Astrocyte (in vitro differentiated cells and primary cell): ENCODE results near the gene DMRTA2. TPM values are rescaled to one million over a fixed set of nuclear protein-coding genes. Genes with fewer than 3 reads are reported as not detected.

Experiments
- DNase-seq: peaks from one replicate; pipeline ENCODE4 v3.0.0-alpha.2; 2010; ENCODE audit warnings: low read depth
- FAIRE-seq: peaks from 2 replicates; lab custom pipeline; 2011; peaks lifted over from hg19 to GRCh38; lab: Jason Lieb, UNC
- H2AFZ ChIP-seq: 2 replicates; pipeline ENCODE4 v1.6.0; 2012; ENCODE audit warnings: low read depth, low read length, inconsistent platforms
- H3K27ac ChIP-seq: 2 replicates; pipeline ENCODE4 v1.5.1; 2011; ENCODE audit warnings: low read depth, low read length, inconsistent platforms
- H3K27me3 ChIP-seq: 2 replicates; pipeline ENCODE4 v1.6.0; 2011; ENCODE audit warnings: low read length, inconsistent platforms; ENCODE audit not compliant: insufficient read depth
- H3K36me3 ChIP-seq: 2 replicates; pipeline ENCODE4 v1.5.1; 2011; ENCODE audit warnings: low read length, inconsistent platforms; ENCODE audit not compliant: insufficient read depth
- H3K4me1 ChIP-seq: 2 replicates; pipeline ENCODE4 v1.5.1; 2011; ENCODE audit warnings: low read length, inconsistent platforms; ENCODE audit not compliant: insufficient read depth
- H3K4me2 ChIP-seq: 2 replicates; pipeline ENCODE4 v1.6.0; 2012; ENCODE audit warnings: low read length, inconsistent platforms
- H3K4me3 ChIP-seq: 2 replicates; pipeline ENCODE4 v1.5.1; 2011; ENCODE audit warnings: low read depth, mild to moderate bottlenecking, low read length, inconsistent platforms; ENCODE audit not compliant: insufficient read depth
- H3K79me2 ChIP-seq: 2 replicates; pipeline ENCODE4 v1.6.0; 2012; ENCODE audit warnings: mild to moderate bottlenecking, low read length, inconsistent platforms; ENCODE audit not compliant: insufficient read depth
- H3K9ac ChIP-seq: 2 replicates; pipeline ENCODE4 v1.6.0; 2012; ENCODE audit warnings: mild to moderate bottlenecking, low read length, inconsistent platforms
- H3K9me3 ChIP-seq: 2 replicates; pipeline ENCODE4 v1.5.1; 2012; ENCODE audit warnings: low read depth, mild to moderate bottlenecking, low read length, inconsistent platforms; ENCODE audit not compliant: insufficient read depth
- H4K20me1 ChIP-seq: 2 replicates; pipeline ENCODE4 v1.6.0; 2012; ENCODE audit warnings: low read length, inconsistent platforms; ENCODE audit not compliant: insufficient read depth
- H3K27ac Mint-ChIP-seq: one replicate; pipeline ENCODE4 v1.8.0; 2021; ENCODE audit warnings: mild to moderate bottlenecking, mixed read lengths; ENCODE audit not compliant: unreplicated experiment
- H3K27me3 Mint-ChIP-seq: one replicate; pipeline ENCODE4 v1.8.0; 2021; ENCODE audit warnings: low read depth, mixed read lengths; ENCODE audit not compliant: unreplicated experiment
- H3K36me3 Mint-ChIP-seq: one replicate; pipeline ENCODE4 v1.8.0; 2021; ENCODE audit warnings: low read depth, mixed read lengths; ENCODE audit not compliant: unreplicated experiment
- H3K4me1 Mint-ChIP-seq: one replicate; pipeline ENCODE4 v1.8.0; 2021; ENCODE audit warnings: low read depth, mixed read lengths; ENCODE audit not compliant: unreplicated experiment
- H3K4me3 Mint-ChIP-seq: one replicate; pipeline ENCODE4 v1.8.0; 2021; ENCODE audit warnings: mild to moderate bottlenecking, moderate library complexity, mixed read lengths; ENCODE audit not compliant: unreplicated experiment
- H3K9me3 Mint-ChIP-seq: one replicate; pipeline ENCODE4 v1.8.0; 2021; ENCODE audit warnings: mild to moderate bottlenecking, mixed read lengths; ENCODE audit not compliant: unreplicated experiment
- CTCF ChIP-seq: IDR thresholded peaks from 2 replicates; pipeline ENCODE4 v1.5.1; 2011; ENCODE audit warnings: low read depth, mild to moderate bottlenecking, inconsistent platforms, low read length, moderate library complexity; ENCODE audit not compliant: insufficient read depth
- EZH2 ChIP-seq: IDR thresholded peaks from 2 replicates; pipeline ENCODE4 v1.6.1; 2012; ENCODE audit warnings: mild to moderate bottlenecking, low read length, inconsistent platforms; ENCODE audit not compliant: insufficient read depth
- total RNA-seq: library from RNA; stranded (reverse); gene quantifications from 2 replicates; pipeline ENCODE4 v1.2.1, GENCODE V29; 2021

The DMRTA2 gene
- total RNA-seq, 1 donor from 2014 or later, result not detected

DNA sequence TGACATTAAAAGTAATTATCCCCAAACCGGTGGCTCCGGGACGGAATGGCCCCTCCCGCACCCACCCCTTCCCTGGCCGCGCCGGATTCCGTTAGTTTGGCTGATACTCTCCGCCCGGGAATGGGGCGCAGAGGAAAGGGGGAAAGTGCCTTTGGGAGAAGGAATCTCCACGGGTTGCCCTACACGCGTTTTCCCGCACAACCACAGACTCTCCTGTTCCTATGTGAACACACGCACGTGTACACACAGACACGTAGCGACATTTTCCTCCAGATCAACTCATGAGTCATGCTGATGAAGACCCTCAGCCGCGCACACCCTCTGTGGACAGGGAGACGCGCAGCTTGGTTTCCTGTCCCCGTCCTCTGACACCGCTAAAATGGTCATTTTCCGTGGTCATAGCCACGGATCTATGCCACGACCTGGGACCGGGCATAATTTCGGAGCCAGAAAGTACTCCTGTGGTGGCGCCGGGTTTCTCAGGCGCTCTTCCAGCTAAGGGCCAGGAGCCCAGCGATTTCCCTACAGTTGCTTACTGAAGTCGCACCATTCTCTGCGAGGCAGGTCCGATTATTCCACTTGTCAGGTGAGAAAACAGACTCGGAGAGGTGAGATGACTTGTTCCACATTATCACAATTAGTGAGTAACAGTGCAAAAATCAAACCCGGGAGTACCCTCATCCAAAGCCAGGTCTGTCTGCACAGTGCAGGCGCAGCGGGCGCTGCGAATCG, 4.0 kb upstream of the DMRTA2 start:
- H3K4me3 ChIP-seq, result no peak overlapping the region
- FAIRE-seq, result no peak

GRCh38 chr1:50426702-50427085, 3.5 kb upstream of the DMRTA2 start:
- peaks cover 29% of the 10 kb centered on the region for H4K20me1 ChIP-seq
- TF ChIP-seq EZH2 (no peak), CTCF (no peak)
- no peak overlapping the region for H2AFZ ChIP-seq
- H3K27me3 Mint-ChIP-seq, result peaks cover 90% of the 10 kb centered on the region
- peaks cover 12% of the 10 kb centered on the region for H3K79me2 ChIP-seq
- peak overlapping the region; percentile 72 for H3K4me2 ChIP-seq
- no peaks in the 10 kb centered on the region for H3K9me3 ChIP-seq
- H3K4me1 Mint-ChIP-seq, result peaks cover 3% of the 10 kb centered on the region
- no peak overlapping the region for H3K27ac ChIP-seq
- H3K9me3 Mint-ChIP-seq, result peaks cover 37% of the 10 kb centered on the region
- no peak for DNase-seq
- H3K27me3 ChIP-seq, result peaks cover 94% of the 10 kb centered on the region
- H3K4me1 ChIP-seq, result peaks cover 8% of the 10 kb centered on the region
- peaks cover 3% of the 10 kb centered on the region for H3K36me3 Mint-ChIP-seq
- no peak for FAIRE-seq
- H3K4me3 ChIP-seq, result no peak overlapping the region
- no peak overlapping the region for H3K9ac ChIP-seq
- H3K4me3 Mint-ChIP-seq, result no peak overlapping the region
- H3K27ac Mint-ChIP-seq, result no peak overlapping the region
- no peaks in the 10 kb centered on the region for H3K36me3 ChIP-seq

More for the DNA sequence above, 4.0 kb upstream of the DMRTA2 start:
- H3K27me3 Mint-ChIP-seq, result peaks cover 90% of the 10 kb centered on the region
- Histone ChIP-seq H3K9me3 (no peaks in the 10 kb centered on the region), H4K20me1 (peaks cover 23% of the 10 kb centered on the region), H3K27ac (no peak overlapping the region), H3K4me2 (peak overlapping the region; percentile 72), H3K36me3 (no peaks in the 10 kb centered on the region), H2AFZ (no peak overlapping the region), H3K9ac (no peak overlapping the region), H3K27me3 (peaks cover 93% of the 10 kb centered on the region), H3K4me1 (peaks cover 8% of the 10 kb centered on the region), H3K79me2 (peaks cover 6% of the 10 kb centered on the region)
- H3K9me3 Mint-ChIP-seq, result peaks cover 31% of the 10 kb centered on the region
- peaks cover 3% of the 10 kb centered on the region for H3K36me3 Mint-ChIP-seq
- H3K4me1 Mint-ChIP-seq, result peaks cover 3% of the 10 kb centered on the region
- TF ChIP-seq CTCF (no peak), EZH2 (peak; percentile 78)
- DNase-seq, result no peak
- no peak overlapping the region for H3K4me3 Mint-ChIP-seq
- H3K27ac Mint-ChIP-seq, result peak overlapping the region; percentile 58

DNA sequence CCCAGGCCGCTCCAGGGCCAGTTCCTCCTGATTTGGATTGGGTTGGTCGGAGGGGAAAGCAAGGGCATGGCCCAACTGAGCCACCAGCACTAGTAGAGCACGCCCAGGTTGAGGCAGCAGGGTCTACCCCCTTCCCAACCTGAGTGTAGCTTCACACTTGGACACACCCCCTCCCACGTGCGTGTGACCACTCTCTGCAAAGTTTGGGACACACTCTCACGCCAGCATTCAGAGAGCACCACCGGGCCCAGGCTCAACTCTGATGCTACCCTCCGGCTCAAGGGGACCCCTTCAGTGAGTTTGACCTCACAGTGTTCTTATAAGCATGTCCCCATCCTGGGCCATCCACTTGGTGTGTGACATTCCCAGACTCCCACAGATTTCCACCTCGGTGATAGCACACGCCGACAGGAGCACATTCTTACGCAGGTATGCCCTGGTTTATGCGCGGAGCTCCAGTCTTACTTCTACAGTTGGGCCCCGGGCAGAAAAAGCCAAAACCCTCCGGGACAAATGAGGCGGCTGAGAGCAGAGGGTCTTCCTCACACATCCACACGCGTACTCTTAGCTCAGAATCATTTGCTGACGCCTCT, 3.0 kb upstream of the DMRTA2 start:
- H3K4me3 Mint-ChIP-seq, result no peak overlapping the region

More for the DNA sequence above, 3.0 kb upstream of the DMRTA2 start:
- FAIRE-seq (no peak), DNase-seq (no peak)
- Mint-ChIP-seq H3K4me1 (peaks cover 3% of the 10 kb centered on the region), H3K27me3 (peaks cover 88% of the 10 kb centered on the region), H3K9me3 (peaks cover 39% of the 10 kb centered on the region), H3K36me3 (peaks cover 3% of the 10 kb centered on the region), H3K27ac (peak overlapping the region; percentile 41)
- Histone ChIP-seq H3K27me3 (peaks cover 93% of the 10 kb centered on the region), H3K36me3 (no peaks in the 10 kb centered on the region), H3K4me3 (no peak overlapping the region), H3K9ac (no peak overlapping the region), H2AFZ (no peak overlapping the region), H3K4me1 (peaks cover 8% of the 10 kb centered on the region), H3K79me2 (peaks cover 13% of the 10 kb centered on the region), H4K20me1 (peaks cover 31% of the 10 kb centered on the region), H3K9me3 (no peaks in the 10 kb centered on the region), H3K27ac (no peak overlapping the region), H3K4me2 (no peak overlapping the region)
- TF ChIP-seq EZH2 (peak; percentile 1), CTCF (no peak)
